Liver (tissue), 9 donors: ENCODE data around the gene MPC1. TPM values are rescaled to one million over a fixed set of nuclear protein-coding genes. Genes with fewer than 3 reads are reported as not detected.

Source experiments
- DNase-seq: peaks from one replicate; pipeline ENCODE4 v3.0.0-alpha.2; 2017; ENCODE audit warnings: low spot score
- H3K27ac ChIP-seq, 2 donors: one replicate each; pipeline ENCODE4 v1.7.0; 2013; ENCODE audit warnings: inconsistent platforms in 2 of 2, low read length in 2 of 2, control low read depth in 1 of 2, low read depth in 1 of 2, mild to moderate bottlenecking in 1 of 2
- H3K27me3 ChIP-seq, 4 donors: one replicate each; pipeline versions ENCODE4 v1.6.1 to v1.7.0; 2013; ENCODE audit warnings: low read length in 3 of 4, inconsistent platforms in 1 of 4, mild to moderate bottlenecking in 1 of 4, moderate library complexity in 1 of 4; ENCODE audit not compliant: control insufficient read depth in 4 of 4, insufficient read depth in 4 of 4
- H3K36me3 ChIP-seq, 4 donors: one replicate each; pipeline versions ENCODE4 v1.6.1 to v1.7.0; 2013; ENCODE audit warnings: low read length in 3 of 4, mild to moderate bottlenecking in 3 of 4, low read depth in 1 of 4, moderate library complexity in 1 of 4; ENCODE audit not compliant: control insufficient read depth in 4 of 4, insufficient read depth in 3 of 4
- H3K4me1 ChIP-seq, 4 donors: one replicate each; pipeline versions ENCODE4 v1.6.1 to v1.7.0; 2013; ENCODE audit warnings: low read length in 3 of 4, mild to moderate bottlenecking in 3 of 4, moderate library complexity in 1 of 4; ENCODE audit not compliant: control insufficient read depth in 4 of 4, insufficient read depth in 4 of 4
- H3K4me3 ChIP-seq, 3 donors: one replicate each; pipeline versions ENCODE4 v1.6.1 to v1.7.0; 2013; ENCODE audit warnings: low read length in 3 of 3, control low read depth in 1 of 3, low read depth in 1 of 3, mild to moderate bottlenecking in 1 of 3
- H3K9ac ChIP-seq, 2 donors: one replicate each; pipeline ENCODE4 v1.7.0; 2013; ENCODE audit warnings: low read length in 2 of 2, mild to moderate bottlenecking in 2 of 2, moderate library complexity in 2 of 2, control low read depth in 1 of 2, low read depth in 1 of 2
- H3K9me3 ChIP-seq, 4 donors: one replicate each; pipeline versions ENCODE4 v1.6.1 to v1.7.0; 2013; ENCODE audit warnings: low read length in 3 of 4; ENCODE audit not compliant: control insufficient read depth in 4 of 4
- EGR1 ChIP-seq, 2 donors: IDR thresholded peaks; 2 replicates each; pipeline ENCODE4 v1.6.1; 2016 to 2018; ENCODE audit warnings: antibody characterized with exemption in 2 of 2, low read depth in 2 of 2
- FOXA2 ChIP-seq: IDR thresholded peaks from 2 replicates; pipeline ENCODE4 v1.6.1; 2016; ENCODE audit warnings: antibody characterized with exemption
- JUND ChIP-seq, 2 donors: IDR thresholded peaks; 2 replicates each; pipeline ENCODE4 v1.6.1; 2016; ENCODE audit warnings: antibody characterized with exemption in 2 of 2
- RAD21 ChIP-seq, 2 donors: IDR thresholded peaks; 2 replicates each; pipeline ENCODE4 v1.6.1; 2016; ENCODE audit warnings: antibody characterized with exemption in 2 of 2, mild to moderate bottlenecking in 2 of 2
- RXRA ChIP-seq, 2 donors: IDR thresholded peaks; 2 replicates each; pipeline ENCODE4 v1.6.1; 2017 to 2018; ENCODE audit warnings: antibody characterized with exemption in 2 of 2, mild to moderate bottlenecking in 1 of 2
- TAF1 ChIP-seq: conservative IDR thresholded peaks from 2 replicates; pipeline ENCODE4 v1.6.1; 2016; ENCODE audit warnings: antibody characterized with exemption, mild to moderate bottlenecking
- YY1 ChIP-seq: IDR thresholded peaks from 2 replicates; pipeline ENCODE4 v1.6.1; 2016; ENCODE audit warnings: antibody characterized with exemption, mild to moderate bottlenecking
- WGBS: extraction: QIAGEN DNeasy Blood & Tissue Kit; methylation state at CpG from one replicate; pipeline ENCODE4 v1.1.7; 2013; 5-methylcytosine and 5-hydroxymethylcytosine counted together
- polyA plus RNA-seq, 2 donors: library from polyadenylated mRNA; stranded (reverse) in 1 of 2; unstranded in 1 of 2; fragments of 200-250 nt in 1 of 2; fragments of >200 nt in 1 of 2; fragmentation: Nextera tagmentation in 1 of 2; extraction: Ambion mirVana in 1 of 2; gene quantifications; one replicate each; pipeline versions ENCODE4 v1.2.1 to v1.2.3, GENCODE V29; 2013 to 2015
- total RNA-seq, 2 donors: library from RNA; depleted of rRNA; stranded (reverse); fragments of >200 nt; gene quantifications; one replicate each; pipeline ENCODE4 v1.2.3, GENCODE V29; 2014
- TF ChIP-seq, protein P1 (sequence below): IDR thresholded peaks from 2 replicates; pipeline ENCODE4 v1.6.1; 2016; ENCODE audit warnings: antibody characterized with exemption
- TF ChIP-seq, protein P2 (sequence below): IDR thresholded peaks from 2 replicates; pipeline ENCODE4 v1.6.1; 2016; ENCODE audit warnings: antibody characterized with exemption
- TF ChIP-seq, protein P3 (sequence below): IDR thresholded peaks from 2 replicates; pipeline ENCODE4 v1.6.1; 2016; ENCODE audit warnings: antibody characterized with exemption, mild to moderate bottlenecking
- donor health status: healthy.
- donor health status: healthy.
- donor health status: healthy.
- donor health status: healthy.
- donor health status: healthy.

Gene MPC1
- total and polyA plus RNA-seq, 4 donors, result 79.7 to 478 (median 237) TPM

DNA sequence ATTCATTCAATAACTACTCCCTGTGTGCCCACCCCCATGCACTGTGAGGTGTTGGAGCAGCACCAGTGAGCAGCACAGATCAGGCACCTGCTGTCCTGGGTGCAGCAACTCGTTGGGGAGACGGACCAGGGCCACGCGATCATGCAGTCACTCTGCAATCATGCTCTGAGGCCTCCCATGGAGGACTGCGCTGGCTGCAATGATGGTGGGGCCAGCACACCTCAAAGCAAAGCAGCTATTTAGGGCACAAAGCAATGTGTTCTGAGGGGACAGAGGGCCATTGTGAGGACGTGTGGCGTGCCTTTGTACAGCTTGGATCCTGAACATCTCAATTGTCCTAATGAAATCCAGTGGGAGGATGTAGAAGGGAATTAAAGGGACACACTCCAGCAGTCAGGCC lies 41.0 kb upstream of the MPC1 start:
- H3K27me3 ChIP-seq, result no peaks in the 10 kb centered on the region
- H3K27ac ChIP-seq, result no peak overlapping the region
- peaks cover 0 to 8% (median 0%) of the 10 kb centered on the region in 4 donors for H3K36me3 ChIP-seq
- DNase-seq, result no peak
- H3K9ac ChIP-seq, result no peak overlapping the region
- WGBS, result 96% methylated on average over 7 of the region's 7 CpGs
- H3K9me3 ChIP-seq, result no peaks in the 10 kb centered on the region
- TF ChIP-seq EGR1 (IDR thresholded peaks at IDR 0.05; ENCODE audit: low read depth in 2 of 2) (no peak), JUND (IDR thresholded peaks at IDR 0.05) (no peak), TAF1 (no peak), FOXA2 (no peak)
- TF ChIP-seq, protein P1, sequence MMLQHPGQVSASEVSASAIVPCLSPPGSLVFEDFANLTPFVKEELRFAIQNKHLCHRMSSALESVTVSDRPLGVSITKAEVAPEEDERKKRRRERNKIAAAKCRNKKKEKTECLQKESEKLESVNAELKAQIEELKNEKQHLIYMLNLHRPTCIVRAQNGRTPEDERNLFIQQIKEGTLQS, result no peak
- peaks cover 0 to 10% (median 2%) of the 10 kb centered on the region in 4 donors for H3K4me1 ChIP-seq
- H3K4me3 ChIP-seq, result no peak overlapping the region

DNA sequence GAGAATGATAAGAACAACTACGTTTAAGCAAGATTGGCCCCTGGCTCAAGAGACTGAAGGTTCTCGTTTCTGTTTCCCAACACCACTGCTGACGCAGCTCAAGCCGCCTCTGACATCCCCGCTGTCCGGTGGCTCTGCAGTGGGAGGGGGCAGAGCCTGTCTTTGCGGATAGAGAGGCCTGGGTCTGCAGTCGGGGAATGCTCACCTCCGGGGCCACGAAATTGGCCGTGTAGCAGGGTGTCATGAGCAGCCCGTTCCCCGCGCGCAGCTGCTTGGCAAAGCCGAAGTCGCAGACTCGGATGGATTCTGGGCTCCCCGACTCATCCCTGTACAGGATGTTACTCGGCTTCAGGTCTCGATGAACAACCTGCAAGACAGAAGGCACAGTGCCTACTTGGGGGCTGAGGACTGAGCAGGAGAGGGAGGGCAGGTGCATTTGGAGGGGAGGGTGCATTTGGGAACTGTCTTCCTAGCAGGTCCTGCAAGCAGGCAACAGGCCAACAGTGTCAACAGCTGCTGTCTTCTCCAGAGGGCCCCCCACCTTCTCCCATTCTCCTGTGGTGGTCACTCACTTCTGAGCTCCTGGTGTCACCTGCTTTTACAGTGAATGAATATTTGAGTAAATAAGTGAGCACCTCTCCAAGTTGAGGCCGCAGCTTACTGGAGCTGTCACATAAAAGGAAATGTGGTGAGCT lies 40.5 kb upstream of the MPC1 start:
- H3K9ac ChIP-seq, result no peak overlapping the region
- H3K27me3 ChIP-seq, result no peaks in the 10 kb centered on the region
- DNase-seq, result no peak
- no peaks in the 10 kb centered on the region for H3K9me3 ChIP-seq
- peaks cover 0 to 8% (median 0%) of the 10 kb centered on the region in 4 donors for H3K36me3 ChIP-seq
- WGBS, result 98% methylated on average over 22 of the region's 22 CpGs
- H3K4me3 ChIP-seq, result no peak overlapping the region
- peaks cover 0 to 12% (median 2%) of the 10 kb centered on the region in 4 donors for H3K4me1 ChIP-seq
- no peak overlapping the region for H3K27ac ChIP-seq
- TF ChIP-seq EGR1 (IDR thresholded peaks at IDR 0.05; ENCODE audit: low read depth in 2 of 2), result no peak
- TF ChIP-seq FOXA2, result no peak
- TF ChIP-seq, protein P2, sequence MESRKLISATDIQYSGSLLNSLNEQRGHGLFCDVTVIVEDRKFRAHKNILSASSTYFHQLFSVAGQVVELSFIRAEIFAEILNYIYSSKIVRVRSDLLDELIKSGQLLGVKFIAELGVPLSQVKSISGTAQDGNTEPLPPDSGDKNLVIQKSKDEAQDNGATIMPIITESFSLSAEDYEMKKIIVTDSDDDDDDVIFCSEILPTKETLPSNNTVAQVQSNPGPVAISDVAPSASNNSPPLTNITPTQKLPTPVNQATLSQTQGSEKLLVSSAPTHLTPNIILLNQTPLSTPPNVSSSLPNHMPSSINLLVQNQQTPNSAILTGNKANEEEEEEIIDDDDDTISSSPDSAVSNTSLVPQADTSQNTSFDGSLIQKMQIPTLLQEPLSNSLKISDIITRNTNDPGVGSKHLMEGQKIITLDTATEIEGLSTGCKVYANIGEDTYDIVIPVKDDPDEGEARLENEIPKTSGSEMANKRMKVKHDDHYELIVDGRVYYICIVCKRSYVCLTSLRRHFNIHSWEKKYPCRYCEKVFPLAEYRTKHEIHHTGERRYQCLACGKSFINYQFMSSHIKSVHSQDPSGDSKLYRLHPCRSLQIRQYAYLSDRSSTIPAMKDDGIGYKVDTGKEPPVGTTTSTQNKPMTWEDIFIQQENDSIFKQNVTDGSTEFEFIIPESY, result no peak
- no peak for TF ChIP-seq JUND (IDR thresholded peaks at IDR 0.05)
- no peak for TF ChIP-seq RXRA (IDR thresholded peaks at IDR 0.05)
- no peak for TF ChIP-seq TAF1
- TF ChIP-seq RAD21 (IDR thresholded peaks at IDR 0.05), result no peak

DNA sequence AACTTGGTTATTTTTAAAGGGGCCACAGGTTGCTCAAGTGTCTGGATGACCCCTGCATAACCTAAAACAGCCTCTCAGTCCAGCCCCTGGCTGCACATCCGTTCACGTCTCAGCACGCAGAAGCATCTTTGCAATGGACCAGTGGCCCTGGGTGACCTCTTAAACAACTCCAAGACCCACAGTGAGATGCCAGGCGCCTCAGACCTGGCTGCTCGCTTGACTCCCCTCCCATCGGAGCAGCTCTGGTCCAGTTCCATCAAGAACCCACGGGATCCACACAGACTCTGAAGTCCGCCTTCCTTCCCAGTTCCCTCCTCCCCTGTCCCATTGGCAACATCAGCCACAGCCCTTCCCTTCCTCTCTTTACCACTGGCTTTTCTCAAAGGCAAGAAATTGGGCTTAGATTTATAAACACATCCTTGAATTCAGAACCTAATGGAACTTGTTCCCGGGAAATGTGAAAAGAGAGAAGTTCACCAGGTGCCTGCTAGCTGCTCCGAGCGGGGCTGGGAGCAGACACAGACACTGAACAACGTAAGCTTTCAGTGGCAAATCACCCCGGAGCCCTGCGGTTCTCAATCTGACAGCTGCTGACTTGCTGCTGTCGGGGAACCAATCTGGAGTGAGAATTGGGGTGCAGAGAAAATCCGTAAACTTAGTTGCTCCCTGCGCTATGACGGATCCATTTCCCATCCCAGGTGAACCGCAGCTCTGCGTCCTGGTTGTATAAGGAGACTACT lies 39.6 kb upstream of the MPC1 start:
- H3K27ac ChIP-seq, result no peak overlapping the region
- 97% methylated on average over 20 of the region's 20 CpGs for WGBS
- no peaks in the 10 kb centered on the region for H3K27me3 ChIP-seq
- DNase-seq, result no peak
- H3K4me1 ChIP-seq, result peaks cover 0 to 12% (median 2%) of the 10 kb centered on the region in 4 donors
- no peak overlapping the region for H3K9ac ChIP-seq
- H3K9me3 ChIP-seq, result no peaks in the 10 kb centered on the region
- TF ChIP-seq TAF1, result no peak
- TF ChIP-seq YY1, result no peak
- TF ChIP-seq, protein P3, sequence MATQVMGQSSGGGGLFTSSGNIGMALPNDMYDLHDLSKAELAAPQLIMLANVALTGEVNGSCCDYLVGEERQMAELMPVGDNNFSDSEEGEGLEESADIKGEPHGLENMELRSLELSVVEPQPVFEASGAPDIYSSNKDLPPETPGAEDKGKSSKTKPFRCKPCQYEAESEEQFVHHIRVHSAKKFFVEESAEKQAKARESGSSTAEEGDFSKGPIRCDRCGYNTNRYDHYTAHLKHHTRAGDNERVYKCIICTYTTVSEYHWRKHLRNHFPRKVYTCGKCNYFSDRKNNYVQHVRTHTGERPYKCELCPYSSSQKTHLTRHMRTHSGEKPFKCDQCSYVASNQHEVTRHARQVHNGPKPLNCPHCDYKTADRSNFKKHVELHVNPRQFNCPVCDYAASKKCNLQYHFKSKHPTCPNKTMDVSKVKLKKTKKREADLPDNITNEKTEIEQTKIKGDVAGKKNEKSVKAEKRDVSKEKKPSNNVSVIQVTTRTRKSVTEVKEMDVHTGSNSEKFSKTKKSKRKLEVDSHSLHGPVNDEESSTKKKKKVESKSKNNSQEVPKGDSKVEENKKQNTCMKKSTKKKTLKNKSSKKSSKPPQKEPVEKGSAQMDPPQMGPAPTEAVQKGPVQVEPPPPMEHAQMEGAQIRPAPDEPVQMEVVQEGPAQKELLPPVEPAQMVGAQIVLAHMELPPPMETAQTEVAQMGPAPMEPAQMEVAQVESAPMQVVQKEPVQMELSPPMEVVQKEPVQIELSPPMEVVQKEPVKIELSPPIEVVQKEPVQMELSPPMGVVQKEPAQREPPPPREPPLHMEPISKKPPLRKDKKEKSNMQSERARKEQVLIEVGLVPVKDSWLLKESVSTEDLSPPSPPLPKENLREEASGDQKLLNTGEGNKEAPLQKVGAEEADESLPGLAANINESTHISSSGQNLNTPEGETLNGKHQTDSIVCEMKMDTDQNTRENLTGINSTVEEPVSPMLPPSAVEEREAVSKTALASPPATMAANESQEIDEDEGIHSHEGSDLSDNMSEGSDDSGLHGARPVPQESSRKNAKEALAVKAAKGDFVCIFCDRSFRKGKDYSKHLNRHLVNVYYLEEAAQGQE, result no peak
- H3K4me3 ChIP-seq, result no peak overlapping the region
- peaks cover 0 to 8% (median 0%) of the 10 kb centered on the region in 4 donors for H3K36me3 ChIP-seq
